Bronchial epithelial cell (primary cell): Measurements from ENCODE around the gene GPATCH2. TPM values are rescaled to one million over a fixed set of nuclear protein-coding genes. Genes with fewer than 3 reads are reported as not detected.

Source experiments
- DNase-seq: peaks from one replicate; pipeline ENCODE4 v3.0.0-alpha.2; 2010; ENCODE audit warnings: low read depth
- FAIRE-seq: peaks from 2 replicates; lab custom pipeline; 2011; peaks lifted over from hg19 to GRCh38; lab: Jason Lieb, UNC
- H3K27me3 ChIP-seq: 2 replicates; pipeline ENCODE4 v1.5.1; 2011; ENCODE audit warnings: low read length; ENCODE audit not compliant: control insufficient read depth, insufficient read depth
- H3K36me3 ChIP-seq: 2 replicates; pipeline ENCODE4 v1.5.1; 2011; ENCODE audit warnings: low read length; ENCODE audit not compliant: control insufficient read depth, insufficient read depth
- H3K4me3 ChIP-seq: 2 replicates; pipeline ENCODE4 v1.5.1; 2011; ENCODE audit warnings: mild to moderate bottlenecking, low read depth, low read length, control low read depth
- CTCF ChIP-seq: IDR thresholded peaks from 2 replicates; pipeline ENCODE4 v1.5.1; 2011; ENCODE audit warnings: mild to moderate bottlenecking, moderate library complexity, low read length, control low read depth, inconsistent platforms; ENCODE audit not compliant: insufficient read depth, severe bottlenecking
- total RNA-seq: library from RNA; depleted of rRNA; stranded (reverse); fragments of >200 nt; gene quantifications from 2 replicates; pipeline ENCODE4 v1.2.1, GENCODE V29; 2014

Gene GPATCH2
- 24.7 and 33.3 TPM in 2 replicates for total RNA-seq

DNA sequence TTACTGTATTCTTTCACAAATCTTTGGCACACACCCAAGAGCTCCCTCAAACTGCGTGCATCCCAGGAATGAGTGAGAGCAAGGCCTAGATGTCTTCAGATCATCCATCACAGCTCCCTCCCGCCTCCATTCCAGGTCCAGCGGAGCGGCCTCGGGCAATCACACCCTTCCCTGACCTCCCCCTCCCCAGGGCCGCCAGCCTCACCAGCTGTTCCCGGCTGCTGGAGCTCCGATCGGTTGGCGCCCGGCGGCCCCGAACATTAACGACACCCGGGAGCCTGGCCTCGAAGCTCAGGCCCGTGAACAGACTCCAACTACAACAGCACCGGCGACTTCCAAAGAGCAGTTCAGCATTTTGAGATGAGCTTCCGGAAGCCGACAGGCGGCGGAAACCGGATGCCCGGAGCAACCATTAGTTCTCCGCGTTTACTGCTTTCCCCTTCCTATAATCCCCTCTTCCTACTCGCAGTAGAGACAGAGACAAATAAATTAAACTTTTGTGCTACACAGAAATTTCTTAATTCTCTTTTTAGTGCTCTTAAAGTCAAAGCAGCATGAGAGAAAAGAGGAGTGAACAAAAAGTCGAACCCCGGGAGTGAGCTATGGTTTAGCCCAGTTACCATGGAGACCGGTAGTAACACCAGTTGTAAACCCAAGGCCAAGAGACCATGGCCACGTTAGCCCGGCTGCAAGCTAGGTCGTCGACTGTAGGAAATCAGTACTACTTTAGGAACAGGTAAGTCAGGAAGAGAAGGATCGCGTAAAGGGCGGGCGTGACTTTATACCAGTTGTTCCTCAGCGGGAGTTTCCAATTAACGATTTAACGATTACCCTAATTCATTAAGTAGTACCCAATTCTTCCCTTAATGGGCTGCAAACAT, at the start of gene GPATCH2, which contains the start of gene SPATA17:
GPATCH2 (minus strand) TSS at position 380 of the 881 bp plus-strand sequence; CDS start at position 261, 119 bp downstream.
SPATA17 (plus strand) TSS at position 634 of the 881 bp plus-strand sequence; CDS start at position 669, 35 bp downstream.
- DNase-seq (peak; percentile 80), FAIRE-seq (no peak)
- H3K36me3 ChIP-seq, result no peaks in the 10 kb centered on the region
- peak within 1 kb of the TSS; percentile 91 for H3K4me3 ChIP-seq
- TF ChIP-seq CTCF, result peak; percentile 48
- no peaks in the 10 kb centered on the region for H3K27me3 ChIP-seq

GRCh38 chr1:217674028-217674729, 43.3 kb upstream of the GPATCH2 start:
- Histone ChIP-seq H3K27me3 (no peaks in the 10 kb centered on the region), H3K4me3 (no peak overlapping the region), H3K36me3 (no peaks in the 10 kb centered on the region)
- DNase-seq, result no peak
- FAIRE-seq, result no peak
- TF ChIP-seq CTCF, result no peak

DNA sequence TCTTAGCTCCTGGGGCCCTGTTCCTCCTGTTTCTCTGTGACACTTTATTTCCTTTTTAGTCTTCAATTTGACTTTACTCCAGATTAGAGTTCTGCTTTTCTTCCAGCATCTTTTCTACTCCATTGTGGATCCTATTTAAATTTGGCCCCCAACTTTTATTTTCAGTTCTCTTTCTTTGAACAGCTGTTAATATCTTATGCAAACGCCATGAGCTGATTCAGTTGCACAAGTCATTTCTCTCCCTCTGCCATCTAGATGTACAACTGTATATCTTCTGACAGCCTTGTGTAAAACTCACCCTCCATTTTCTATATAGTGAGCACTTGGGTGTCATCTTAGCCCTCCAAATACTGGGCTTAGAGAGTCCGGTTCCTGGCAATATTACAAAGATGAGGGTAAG, 42.5 kb upstream of the GPATCH2 start:
- FAIRE-seq (no peak), DNase-seq (no peak)
- H3K36me3 ChIP-seq, result no peaks in the 10 kb centered on the region
- TF ChIP-seq CTCF, result no peak
- no peak overlapping the region for H3K4me3 ChIP-seq
- H3K27me3 ChIP-seq, result no peaks in the 10 kb centered on the region

DNA sequence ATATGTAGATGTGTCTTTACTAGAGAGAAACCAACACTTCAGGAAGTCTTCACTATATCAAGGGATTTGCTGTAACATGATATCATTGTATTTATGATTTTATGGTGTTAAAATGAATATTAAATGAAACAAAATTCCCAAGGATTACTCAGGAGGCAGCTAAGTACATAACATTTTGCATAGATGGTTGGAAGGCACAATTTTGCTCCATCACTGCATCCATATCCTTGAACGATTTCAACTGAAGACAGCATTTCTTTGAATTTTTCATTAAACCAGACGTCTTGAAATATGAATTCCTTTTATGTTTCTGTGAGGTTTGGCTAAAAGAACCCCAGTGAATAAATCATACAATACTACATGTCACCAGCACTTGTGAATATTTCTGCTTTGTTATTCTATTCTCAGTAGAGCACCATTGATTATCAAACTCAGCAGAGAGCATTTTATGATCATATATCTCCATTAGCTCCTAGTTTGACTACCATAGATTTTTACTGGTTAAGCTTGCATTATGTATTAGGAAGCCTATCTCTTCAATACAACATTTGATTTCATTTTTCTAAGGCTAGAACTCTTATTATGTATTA, 37.6 kb upstream of the GPATCH2 start:
- no peak for FAIRE-seq
- Histone ChIP-seq H3K4me3 (no peak overlapping the region), H3K27me3 (no peaks in the 10 kb centered on the region), H3K36me3 (no peaks in the 10 kb centered on the region)
- DNase-seq, result no peak
- TF ChIP-seq CTCF, result no peak

- TF ChIP-seq CTCF, result no peak
- FAIRE-seq (no peak), DNase-seq (peak; percentile 10)
- Histone ChIP-seq H3K4me3 (no peak overlapping the region), H3K27me3 (no peaks in the 10 kb centered on the region), H3K36me3 (no peaks in the 10 kb centered on the region)
Measured at GRCh38 chr1:217661407-217661806, 30.5 kb upstream of the GPATCH2 start.
